Cardiac fibroblast (primary cell): ENCODE results near the gene COMT.
A peak's percentile ranks its signal among the peaks of the same experiment; 100 is the strongest.

Source experiments
- DNase-seq, 2 donors: peaks; one replicate each; pipeline versions ENCODE4 v3.0.0 to v3.0.0-alpha.2; 2010; ENCODE audit warnings: low read depth in 2 of 2
- H3K4me3 ChIP-seq, 2 donors: replicated peaks in 1 of 2; 1 replicate in 1 of 2; 2 replicates in 1 of 2; pipeline ENCODE4 v1.5.1; 2011; ENCODE audit warnings: low read depth in 2 of 2, low read length in 2 of 2, mild to moderate bottlenecking in 2 of 2, moderate library complexity in 1 of 2
- TF ChIP-seq, protein P1 (sequence below): IDR thresholded peaks from one replicate; pipeline ENCODE4 v1.5.1; 2011; ENCODE audit warnings: low read depth, mild to moderate bottlenecking, low read length, inconsistent platforms

Gene COMT

DNA sequence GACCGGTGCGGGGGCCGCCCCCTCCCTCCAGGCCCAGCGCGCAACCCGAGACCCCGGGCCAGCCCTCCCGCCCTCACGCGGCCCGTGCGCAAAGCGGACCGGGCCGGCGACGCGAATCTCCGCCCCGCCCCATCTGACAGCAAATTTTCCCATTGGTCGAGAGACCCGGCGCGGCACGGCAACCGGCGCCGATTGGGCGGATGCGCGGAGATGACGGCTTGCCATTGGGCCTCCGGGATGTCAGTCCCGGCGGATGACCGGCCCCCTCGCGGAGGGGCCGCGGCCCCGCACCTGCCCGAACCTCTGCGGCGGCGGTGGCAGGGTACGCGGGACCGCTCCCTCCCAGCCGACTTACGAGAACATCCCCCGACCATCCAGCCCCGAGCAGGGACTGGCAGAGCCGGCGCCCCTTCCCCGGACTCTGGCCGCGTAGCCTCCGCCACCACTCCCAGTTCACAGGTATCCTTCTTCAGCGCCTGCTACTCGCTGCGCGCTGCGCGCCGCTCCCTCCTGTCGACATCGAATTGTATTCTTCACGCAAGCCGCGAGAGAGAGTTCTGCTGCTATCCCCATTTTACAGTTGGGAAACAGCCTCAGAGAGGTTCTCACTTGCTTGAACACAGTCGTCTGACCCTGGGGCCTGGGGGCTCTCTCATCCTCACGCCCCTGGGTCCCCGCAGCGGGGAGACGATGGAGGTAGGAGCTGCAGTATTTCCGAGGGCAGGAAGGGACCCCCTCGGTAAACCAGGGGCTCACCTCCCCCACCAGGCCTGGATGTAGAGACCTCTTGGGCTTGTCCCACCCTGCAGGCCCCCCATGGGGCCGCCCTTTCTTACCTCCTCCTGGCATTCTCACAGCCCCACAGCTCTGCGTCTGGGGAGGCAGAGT, 75.4 kb downstream of the COMT start, which contains the start of gene ARVCF:
Gene ARVCF, minus strand, starts transcription at position 90 of the 888 bp plus-strand sequence. CDS start 26,029 bp downstream, outside the sequence.
- H3K4me3 ChIP-seq, result peak within 1 kb of the TSS; percentile 57 to 60
- peak; percentile 91 to 93 for DNase-seq
- TF ChIP-seq, protein P1, sequence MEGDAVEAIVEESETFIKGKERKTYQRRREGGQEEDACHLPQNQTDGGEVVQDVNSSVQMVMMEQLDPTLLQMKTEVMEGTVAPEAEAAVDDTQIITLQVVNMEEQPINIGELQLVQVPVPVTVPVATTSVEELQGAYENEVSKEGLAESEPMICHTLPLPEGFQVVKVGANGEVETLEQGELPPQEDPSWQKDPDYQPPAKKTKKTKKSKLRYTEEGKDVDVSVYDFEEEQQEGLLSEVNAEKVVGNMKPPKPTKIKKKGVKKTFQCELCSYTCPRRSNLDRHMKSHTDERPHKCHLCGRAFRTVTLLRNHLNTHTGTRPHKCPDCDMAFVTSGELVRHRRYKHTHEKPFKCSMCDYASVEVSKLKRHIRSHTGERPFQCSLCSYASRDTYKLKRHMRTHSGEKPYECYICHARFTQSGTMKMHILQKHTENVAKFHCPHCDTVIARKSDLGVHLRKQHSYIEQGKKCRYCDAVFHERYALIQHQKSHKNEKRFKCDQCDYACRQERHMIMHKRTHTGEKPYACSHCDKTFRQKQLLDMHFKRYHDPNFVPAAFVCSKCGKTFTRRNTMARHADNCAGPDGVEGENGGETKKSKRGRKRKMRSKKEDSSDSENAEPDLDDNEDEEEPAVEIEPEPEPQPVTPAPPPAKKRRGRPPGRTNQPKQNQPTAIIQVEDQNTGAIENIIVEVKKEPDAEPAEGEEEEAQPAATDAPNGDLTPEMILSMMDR, result no peak

DNA sequence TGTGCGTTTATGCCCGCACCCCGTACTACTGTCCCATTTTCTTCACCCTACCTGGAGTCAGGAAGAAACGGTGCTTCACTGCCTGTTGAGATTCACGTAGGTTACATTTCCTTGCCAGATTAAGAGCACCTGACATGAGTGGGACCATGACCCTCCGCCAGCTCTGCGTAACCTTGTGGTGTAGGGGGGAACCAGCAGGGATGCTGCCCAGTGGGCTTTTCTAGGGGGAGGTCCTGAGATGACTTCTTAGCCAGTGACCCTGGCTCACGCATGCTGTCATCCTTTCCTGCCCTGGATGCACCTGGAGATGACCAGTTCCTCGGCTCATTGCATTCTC, 76.0 kb downstream of the COMT start:
- no peak for DNase-seq
- TF ChIP-seq, protein P1, result no peak
- H3K4me3 ChIP-seq, result no peak overlapping the region

DNA sequence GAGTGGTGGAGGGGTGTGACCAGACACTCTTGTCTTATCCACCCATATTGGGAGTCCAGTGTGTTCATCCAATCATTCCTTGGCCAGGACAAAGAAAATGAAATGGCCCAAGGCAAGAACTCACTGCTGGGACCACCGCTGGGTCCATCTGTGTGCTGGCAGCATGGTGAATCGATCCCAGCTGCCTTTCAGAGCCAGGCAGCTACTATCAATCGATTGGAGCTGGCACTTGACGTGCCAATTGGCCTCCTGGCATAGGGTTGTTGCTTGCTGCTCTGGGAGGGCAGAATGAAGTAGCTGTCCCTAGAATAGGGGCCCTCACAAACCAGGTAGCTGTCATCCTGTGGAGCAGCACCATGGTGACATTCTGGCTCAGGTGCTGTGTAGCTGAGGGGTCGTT, 76.4 kb downstream of the COMT start:
- no peak overlapping the region for H3K4me3 ChIP-seq
- DNase-seq, result no peak
- TF ChIP-seq, protein P1, result no peak
